K562 (cell line): ENCODE data around the gene TAF10. TPM values are rescaled to one million over a fixed set of nuclear protein-coding genes. Genes with fewer than 3 reads are reported as not detected.

Experiments
- CXXC5 ChIP-seq: fragments of 250-450 bp; sonication (Bioruptor Pico); IDR thresholded peaks from 2 replicates; pipeline ENCODE4 v1.8.0; 2022; ENCODE audit warnings: inconsistent platforms, mild to moderate bottlenecking, moderate library complexity
- ESRRB ChIP-seq: fragments of 250-450 bp; sonication (Bioruptor Pico); IDR thresholded peaks from 2 replicates; pipeline ENCODE4 v1.5.0; 2020; ENCODE audit warnings: mild to moderate bottlenecking, moderate library complexity, borderline replicate concordance
- FOXA3 ChIP-seq, 2 experiments: fragments of 450-650 bp in 1 of 2; sonication (generic) in 1 of 2; formaldehyde crosslinking; IDR thresholded peaks in 1 of 2; conservative IDR thresholded peaks in 1 of 2; 2 replicates each; pipeline versions ENCODE4 v1.4.0 to v1.8.0; 2020 to 2022; ENCODE audit warnings: mild to moderate bottlenecking in 2 of 2, missing genetic modification reagents in 1 of 2
- IRF2 ChIP-seq: sonication (generic); formaldehyde crosslinking; IDR thresholded peaks from 2 replicates; pipeline ENCODE4 v1.8.1; 2022; ENCODE audit warnings: mild to moderate bottlenecking, missing genetic modification reagents
- JUN ChIP-seq, 2 experiments: sonication (generic) in 1 of 2; formaldehyde crosslinking in 1 of 2; IDR thresholded peaks; 2 replicates each; pipeline versions ENCODE4 v1.6.1 to v1.8.0; 2012 to 2022; ENCODE audit warnings: borderline replicate concordance in 2 of 2, mild to moderate bottlenecking in 2 of 2, improper control_type of control experiment in 1 of 2, low read depth in 1 of 2, low read length in 1 of 2, missing genetic modification reagents in 1 of 2
- MTF1 ChIP-seq: fragments of 250-450 bp; sonication (Bioruptor Pico); IDR thresholded peaks from 2 replicates; pipeline ENCODE4 v1.9.0; 2021; ENCODE audit warnings: moderate library complexity, mild to moderate bottlenecking, inconsistent platforms, borderline replicate concordance
- NUFIP1 ChIP-seq: fragments of 450-650 bp; IDR thresholded peaks from 2 replicates; pipeline ENCODE4 v1.6.1; 2018; ENCODE audit not compliant: partially characterized antibody
- POLR2B ChIP-seq: fragments of 450-650 bp; IDR thresholded peaks from 2 replicates; pipeline ENCODE4 v1.6.1; 2018; ENCODE audit warnings: low read depth; ENCODE audit not compliant: partially characterized antibody
- SIN3A ChIP-seq, 2 experiments: fragments of 150-350 bp in 1 of 2; IDR thresholded peaks; 2 replicates each; pipeline ENCODE4 v1.6.1; 2011 to 2016; ENCODE audit warnings: borderline replicate concordance in 2 of 2, low read depth in 2 of 2, low read length in 2 of 2, mild to moderate bottlenecking in 2 of 2, moderate library complexity in 2 of 2; ENCODE audit not compliant: control insufficient read depth in 1 of 2
- SRF ChIP-seq, 2 experiments: fragments of 250-450, 450-650 bp in 1 of 2; sonication (Bioruptor Pico) in 1 of 2; sonication (generic) in 1 of 2; formaldehyde crosslinking; IDR thresholded peaks; 2 replicates each; pipeline versions ENCODE4 v1.5.0 to v1.5.1; 2020 to 2022; ENCODE audit warnings: mild to moderate bottlenecking in 1 of 2, missing genetic modification reagents in 1 of 2
- SRSF3 ChIP-seq: fragments of 200-400 bp; formaldehyde crosslinking; IDR thresholded peaks from 2 replicates; pipeline ENCODE4 v1.6.1; 2016; ENCODE audit warnings: mild to moderate bottlenecking, low read length, moderate library complexity; ENCODE audit not compliant: insufficient read depth
- SRSF9 ChIP-seq: fragments of 200-400 bp; formaldehyde crosslinking; IDR thresholded peaks from 2 replicates; pipeline ENCODE4 v1.6.1; 2017; ENCODE audit warnings: low read depth, low read length, borderline replicate concordance
- TARDBP ChIP-seq: fragments of 450-650 bp; IDR thresholded peaks from 2 replicates; pipeline ENCODE4 v1.6.1; 2016
- THRAP3 ChIP-seq: fragments of 450-650 bp; IDR thresholded peaks from 2 replicates; pipeline ENCODE4 v1.6.1; 2016; ENCODE audit warnings: mild to moderate bottlenecking, inconsistent platforms, borderline replicate concordance
- XRCC3 ChIP-seq: fragments of 450-650 bp; IDR thresholded peaks from 2 replicates; pipeline ENCODE4 v1.6.1; 2017; ENCODE audit warnings: mild to moderate bottlenecking, moderate library complexity
- ZBED1 ChIP-seq: IDR thresholded peaks from 2 replicates; pipeline ENCODE4 v1.6.1; 2014
- ZNF384 ChIP-seq: IDR thresholded peaks from 2 replicates; pipeline ENCODE4 v1.6.1; 2012; ENCODE audit warnings: low read depth, low read length, improper control_type of control experiment
- ZNF41 ChIP-seq: fragments of 250-450 bp; sonication (Bioruptor Pico); conservative IDR thresholded peaks from 2 replicates; pipeline ENCODE4 v1.4.0; 2020; ENCODE audit warnings: mild to moderate bottlenecking
- polyA plus RNA-seq, 8 experiments: library from polyadenylated mRNA; depleted of rRNA in 4 of 8; stranded (reverse) in 5 of 8; unstranded in 3 of 8; fragments of >200 nt; fragmentation: Nextera tagmentation in 2 of 8; fragmentation: Illumina TruSeq in 1 of 8; extraction: Ambion mirVana in 2 of 8; extraction: Trizol in 1 of 8; gene quantifications; 2 replicates each; pipeline versions ENCODE4 v1.2.1 to v1.2.3, GENCODE V29; 2011 to 2014; ENCODE audit warnings: inconsistent platforms in 1 of 8, missing spikeins in 1 of 8
- total RNA-seq, 7 experiments: library from RNA; depleted of rRNA in 6 of 7; stranded (reverse); fragments of >200 nt in 6 of 7; fragmentation: Illumina TruSeq in 2 of 7; extraction: Trizol in 2 of 7; gene quantifications; 2 replicates each; pipeline versions ENCODE4 v1.2.1 to v1.2.3, GENCODE V29; 2011 to 2021; ENCODE audit warnings: low replicate concordance in 1 of 7
- TF ChIP-seq, protein P1 (sequence below): sonication (generic); formaldehyde crosslinking; IDR thresholded peaks from 2 replicates; pipeline ENCODE4 v1.5.0; 2020; ENCODE audit warnings: missing genetic modification reagents
- TF ChIP-seq, protein P2 (sequence below), 2 experiments: fragments of 150-350 bp in 1 of 2; IDR thresholded peaks; 2 replicates each; pipeline ENCODE4 v1.6.1; 2012 to 2016; ENCODE audit warnings: low read depth in 2 of 2, low read length in 2 of 2, mild to moderate bottlenecking in 1 of 2, moderate library complexity in 1 of 2
- TF ChIP-seq, protein P3 (sequence below): sonication (generic); formaldehyde crosslinking; IDR thresholded peaks from 2 replicates; pipeline ENCODE4 v1.9.0; 2022; ENCODE audit warnings: mild to moderate bottlenecking, missing genetic modification reagents

TAF10 gene
- total and polyA plus RNA-seq, 9 of the 15 experiments (the other 6 are each of a cell fraction or from before 2014, with no cell fraction given): 19.5 to 197 (median 121) TPM

DNA sequence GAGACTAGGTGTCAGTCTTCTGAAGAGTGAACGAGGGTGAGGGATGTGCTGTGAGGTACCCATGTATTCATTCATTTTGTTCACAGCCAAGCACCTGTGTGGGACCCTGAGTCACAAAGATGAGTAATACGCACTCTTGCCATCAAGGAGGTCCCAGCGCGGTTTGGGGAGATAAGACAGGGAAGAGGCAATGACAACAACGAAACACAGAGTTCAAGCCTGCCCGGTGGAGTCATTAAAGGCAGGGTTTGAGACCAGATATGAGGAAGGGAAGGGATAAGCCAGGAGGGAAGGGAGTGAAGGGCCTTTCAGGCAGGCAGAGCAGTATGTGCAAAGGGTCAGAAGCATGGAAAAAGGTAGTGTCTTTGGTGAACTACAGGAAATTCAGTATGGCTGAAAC is 39.0 kb upstream of the TAF10 start (continued):
- no peak for TF ChIP-seq TARDBP
- TF ChIP-seq ZBED1: no peak
- no peak for TF ChIP-seq NUFIP1
- TF ChIP-seq, protein P1, sequence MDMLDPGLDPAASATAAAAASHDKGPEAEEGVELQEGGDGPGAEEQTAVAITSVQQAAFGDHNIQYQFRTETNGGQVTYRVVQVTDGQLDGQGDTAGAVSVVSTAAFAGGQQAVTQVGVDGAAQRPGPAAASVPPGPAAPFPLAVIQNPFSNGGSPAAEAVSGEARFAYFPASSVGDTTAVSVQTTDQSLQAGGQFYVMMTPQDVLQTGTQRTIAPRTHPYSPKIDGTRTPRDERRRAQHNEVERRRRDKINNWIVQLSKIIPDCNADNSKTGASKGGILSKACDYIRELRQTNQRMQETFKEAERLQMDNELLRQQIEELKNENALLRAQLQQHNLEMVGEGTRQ: no peak
- no peak for TF ChIP-seq FOXA3 (CRISPR knock-in tag; conservative IDR thresholded peaks at IDR 0.05 in 1 of 2, IDR thresholded peaks at IDR 0.05 in 1 of 2)
- TF ChIP-seq SRSF3: no peak
- TF ChIP-seq, protein P2, sequence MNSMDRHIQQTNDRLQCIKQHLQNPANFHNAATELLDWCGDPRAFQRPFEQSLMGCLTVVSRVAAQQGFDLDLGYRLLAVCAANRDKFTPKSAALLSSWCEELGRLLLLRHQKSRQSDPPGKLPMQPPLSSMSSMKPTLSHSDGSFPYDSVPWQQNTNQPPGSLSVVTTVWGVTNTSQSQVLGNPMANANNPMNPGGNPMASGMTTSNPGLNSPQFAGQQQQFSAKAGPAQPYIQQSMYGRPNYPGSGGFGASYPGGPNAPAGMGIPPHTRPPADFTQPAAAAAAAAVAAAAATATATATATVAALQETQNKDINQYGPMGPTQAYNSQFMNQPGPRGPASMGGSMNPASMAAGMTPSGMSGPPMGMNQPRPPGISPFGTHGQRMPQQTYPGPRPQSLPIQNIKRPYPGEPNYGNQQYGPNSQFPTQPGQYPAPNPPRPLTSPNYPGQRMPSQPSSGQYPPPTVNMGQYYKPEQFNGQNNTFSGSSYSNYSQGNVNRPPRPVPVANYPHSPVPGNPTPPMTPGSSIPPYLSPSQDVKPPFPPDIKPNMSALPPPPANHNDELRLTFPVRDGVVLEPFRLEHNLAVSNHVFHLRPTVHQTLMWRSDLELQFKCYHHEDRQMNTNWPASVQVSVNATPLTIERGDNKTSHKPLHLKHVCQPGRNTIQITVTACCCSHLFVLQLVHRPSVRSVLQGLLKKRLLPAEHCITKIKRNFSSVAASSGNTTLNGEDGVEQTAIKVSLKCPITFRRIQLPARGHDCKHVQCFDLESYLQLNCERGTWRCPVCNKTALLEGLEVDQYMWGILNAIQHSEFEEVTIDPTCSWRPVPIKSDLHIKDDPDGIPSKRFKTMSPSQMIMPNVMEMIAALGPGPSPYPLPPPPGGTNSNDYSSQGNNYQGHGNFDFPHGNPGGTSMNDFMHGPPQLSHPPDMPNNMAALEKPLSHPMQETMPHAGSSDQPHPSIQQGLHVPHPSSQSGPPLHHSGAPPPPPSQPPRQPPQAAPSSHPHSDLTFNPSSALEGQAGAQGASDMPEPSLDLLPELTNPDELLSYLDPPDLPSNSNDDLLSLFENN (IDR thresholded peaks at IDR 0.05; ENCODE audit: low read depth in 2 of 2, low read length in 2 of 2): no peak
- TF ChIP-seq THRAP3: no peak
- no peak for TF ChIP-seq CXXC5
- TF ChIP-seq SIN3A (IDR thresholded peaks at IDR 0.05; ENCODE audit: borderline replicate concordance in 2 of 2, control insufficient read depth in 1 of 2, low read depth in 2 of 2, low read length in 2 of 2): no peak
- no peak for TF ChIP-seq SRF (CRISPR knock-in tag; IDR thresholded peaks at IDR 0.05)
- no peak for TF ChIP-seq IRF2 (CRISPR knock-in tag)
- no peak for TF ChIP-seq ESRRB (CRISPR knock-in tag)
- TF ChIP-seq MTF1 (CRISPR knock-in tag): no peak
- no peak for TF ChIP-seq SRSF9
- TF ChIP-seq JUN (IDR thresholded peaks at IDR 0.05; ENCODE audit: borderline replicate concordance, low read depth, low read length): peak; percentile 88; the same call in 1 of the 2 replicates
- no peak for TF ChIP-seq JUN (CRISPR knock-in tag; IDR thresholded peaks at IDR 0.05; ENCODE audit: borderline replicate concordance)
- TF ChIP-seq, protein P3, sequence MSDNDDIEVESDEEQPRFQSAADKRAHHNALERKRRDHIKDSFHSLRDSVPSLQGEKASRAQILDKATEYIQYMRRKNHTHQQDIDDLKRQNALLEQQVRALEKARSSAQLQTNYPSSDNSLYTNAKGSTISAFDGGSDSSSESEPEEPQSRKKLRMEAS: 0 out of 2 replicates have a peak, but pooled peaks have one; percentile 29
- no peak for TF ChIP-seq ZNF384
- TF ChIP-seq ZNF41 (CRISPR knock-in tag): no peak
- no peak for TF ChIP-seq XRCC3
- TF ChIP-seq POLR2B: no peak
